B cell (primary cell): ENCODE measurements around the gene SORL1-AS1.

Source experiments
- ATAC-seq: fragments of 200-7000 bp; cut with Tn5 transposase; one replicate; pipeline ENCODE4 v1.10.0; 2021; ENCODE audit warnings: low read depth, mild to moderate bottlenecking, moderate number of reproducible peaks, moderate library complexity
- CTCF ChIA-PET: fragments of 350-600 bp; sonication (Branson Sonifier 250); formaldehyde crosslinking; loops from one replicate; lab custom pipeline; 2021; ENCODE audit warnings: antibody characterized with exemption, inconsistent platforms; lab: Charles Lee
- POLR2A ChIA-PET: fragments of 350-600 bp; sonication (Branson Sonifier 250); formaldehyde crosslinking; loops from one replicate; lab custom pipeline; 2021; ENCODE audit warnings: antibody characterized with exemption; lab: Charles Lee
- DNase-seq: peaks from one replicate; pipeline ENCODE4 v3.0.0; 2013
- H2AFZ ChIP-seq: 2 replicates; pipeline ENCODE4 v1.6.1; 2012; ENCODE audit warnings: mild to moderate bottlenecking, low read depth, low read length; ENCODE audit not compliant: insufficient read depth, poor library complexity, severe bottlenecking
- H3K27ac ChIP-seq, 2 donors: 1 replicate in 1 of 2; 2 replicates in 1 of 2; pipeline ENCODE4 v1.5.1; 2012 to 2013; ENCODE audit warnings: low read length in 2 of 2, mild to moderate bottlenecking in 2 of 2, moderate library complexity in 1 of 2
- H3K27me3 ChIP-seq, 4 experiments: fragments of 200-600 bp in 1 of 4; sonication (generic) in 1 of 4; replicated peaks in 1 of 4; 1 replicate in 2 of 4; 2 replicates in 2 of 4; pipeline versions ENCODE4 v1.6.1 to v1.7.0; 2013 to 2016; ENCODE audit warnings: low read length in 3 of 4, mild to moderate bottlenecking in 2 of 4, mixed read lengths in 1 of 4, moderate library complexity in 1 of 4; ENCODE audit not compliant: insufficient read depth in 4 of 4, control insufficient read depth in 3 of 4; ENCODE audit errors: control extremely low read depth in 1 of 4
- H3K36me3 ChIP-seq, 2 experiments: replicated peaks in 1 of 2; 1 replicate in 1 of 2; 2 replicates in 1 of 2; pipeline versions ENCODE4 v1.6.1 to v1.7.1; 2013; ENCODE audit warnings: low read length in 1 of 2; ENCODE audit not compliant: insufficient read depth in 2 of 2, control insufficient read depth in 1 of 2; ENCODE audit errors: control extremely low read depth in 1 of 2, extremely low read depth in 1 of 2
- H3K4me1 ChIP-seq, 2 donors: fragments of 200-600 bp in 1 of 2; sonication (generic) in 1 of 2; 1 replicate in 1 of 2; 2 replicates in 1 of 2; pipeline versions ENCODE4 v1.5.1 to v1.6.1; 2013 to 2017; ENCODE audit warnings: low read length in 2 of 2; ENCODE audit not compliant: control insufficient read depth in 2 of 2, insufficient read depth in 2 of 2
- H3K4me2 ChIP-seq: replicated peaks from 2 replicates; pipeline ENCODE3; 2012; ENCODE audit warnings: mild to moderate bottlenecking, low read depth, low read length; ENCODE audit not compliant: poor library complexity, severe bottlenecking
- H3K4me3 ChIP-seq, 5 experiments: fragments of 200-600 bp in 1 of 5; sonication (generic) in 1 of 5; 1 replicate in 3 of 5; 2 replicates in 2 of 5; pipeline versions ENCODE4 v1.5.1 to v1.7.0; 2011 to 2016; ENCODE audit warnings: low read length in 4 of 5, mild to moderate bottlenecking in 4 of 5, low read depth in 2 of 5, control low read depth in 1 of 5, moderate library complexity in 1 of 5; ENCODE audit not compliant: insufficient read depth in 1 of 5; ENCODE audit errors: control extremely low read depth in 1 of 5, extremely low read depth in 1 of 5
- H3K79me2 ChIP-seq: fragments of 200-600 bp; sonication (generic); one replicate; pipeline ENCODE4 v1.6.0; 2016; ENCODE audit warnings: low read length; ENCODE audit not compliant: control insufficient read depth, insufficient read depth
- H3K9ac ChIP-seq: fragments of 200-600 bp; sonication (generic); 2 replicates; pipeline ENCODE4 v1.6.1; 2017; ENCODE audit warnings: mild to moderate bottlenecking, low read length, moderate library complexity
- H3K9me3 ChIP-seq, 3 donors: one replicate each; pipeline versions ENCODE4 v1.6.1 to v1.7.1; 2013; ENCODE audit warnings: low read length in 2 of 3; ENCODE audit not compliant: control insufficient read depth in 2 of 3, insufficient read depth in 1 of 3; ENCODE audit errors: control extremely low read depth in 1 of 3
- H4K20me1 ChIP-seq: 2 replicates; pipeline ENCODE4 v1.6.0; 2012; ENCODE audit warnings: mild to moderate bottlenecking, low read length; ENCODE audit not compliant: insufficient read depth, control insufficient read depth, poor library complexity, severe bottlenecking
- H3K27ac Mint-ChIP-seq: one replicate; pipeline ENCODE4 v1.8.0; 2021; ENCODE audit warnings: mixed read lengths
- H3K27me3 Mint-ChIP-seq: one replicate; pipeline ENCODE4 v1.8.0; 2021; ENCODE audit warnings: mixed read lengths
- H3K4me1 Mint-ChIP-seq: one replicate; pipeline ENCODE4 v1.8.0; 2021; ENCODE audit warnings: mixed read lengths
- H3K4me3 Mint-ChIP-seq: one replicate; pipeline ENCODE4 v1.8.0; 2021; ENCODE audit warnings: mixed read lengths
- H3K9me3 Mint-ChIP-seq: one replicate; pipeline ENCODE4 v1.8.0; 2022; ENCODE audit warnings: mixed read lengths; ENCODE audit not compliant: insufficient read depth
- CTCF ChIP-seq: fragments of 200-600 bp; IDR thresholded peaks from one replicate; pipeline ENCODE4 v1.8.0; 2022; ENCODE audit warnings: antibody characterized with exemption, mild to moderate bottlenecking
- EZH2 ChIP-seq: IDR thresholded peaks from 2 replicates; pipeline ENCODE4 v1.6.1; 2012; ENCODE audit warnings: borderline replicate concordance, low read depth, mild to moderate bottlenecking, moderate library complexity, low read length; ENCODE audit not compliant: insufficient read depth, poor library complexity, severe bottlenecking
- WGBS: methylation state at CpG from one replicate; pipeline ENCODE4 v1.1.5; 2013; ENCODE audit warnings: missing lambda C conversion rate; ENCODE audit not compliant: insufficient coverage; 5-methylcytosine and 5-hydroxymethylcytosine counted together
- intact Hi-C: fragments of 100-400 bp; cut with micrococcal nuclease; formaldehyde crosslinking; loops from one replicate; pipeline ENCODE4 v1.10.0; 2022

The SORL1-AS1 gene

DNA sequence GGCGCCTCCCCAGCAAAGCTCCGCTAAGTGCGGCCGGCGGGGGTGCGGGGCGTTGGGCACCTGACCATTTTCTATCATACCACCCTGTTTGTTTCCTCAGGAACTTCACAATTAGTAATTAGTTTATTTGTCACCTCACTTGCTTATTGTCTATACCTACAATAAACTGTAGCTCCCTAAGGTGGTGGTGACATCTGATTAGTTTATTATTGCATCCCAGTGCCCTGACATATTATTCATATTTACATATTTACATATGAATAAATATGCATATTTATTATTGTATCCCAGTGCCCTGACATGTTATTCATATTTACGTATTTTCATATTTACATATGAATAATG lies 25.4 kb downstream of the SORL1-AS1 start:
- no peaks in the 10 kb centered on the region for H4K20me1 ChIP-seq
- Mint-ChIP-seq H3K9me3 (peaks cover 2% of the 10 kb centered on the region), H3K4me1 (peaks cover 78% of the 10 kb centered on the region), H3K27me3 (no peaks in the 10 kb centered on the region), H3K27ac (no peak overlapping the region), H3K4me3 (peak overlapping the region; percentile 77)
- TF ChIP-seq EZH2, result no peak
- H3K27ac ChIP-seq, result no peak overlapping the region
- H3K9ac ChIP-seq, result peak overlapping the region; percentile 53
- WGBS, result 0% methylated on average over 7 of the region's 8 CpGs
- no peak for ATAC-seq
- intact Hi-C loops, result loop anchor here (5.0 kb wide), 1 partner anchor 35 kb away; no protein-coding TSS in a partner anchor
- peak overlapping the region; percentile 75 for H2AFZ ChIP-seq
- H3K27me3 ChIP-seq, result no peaks in the 10 kb centered on the region
- H3K4me3 ChIP-seq, result peak overlapping the region in 3 of 5 experiments; percentile 37 to 54 (median 49)
- no peaks in the 10 kb centered on the region for H3K79me2 ChIP-seq
- DNase-seq, result no peak
- peak overlapping the region; percentile 83 for H3K4me2 ChIP-seq
- peaks cover 46 to 57% of the 10 kb centered on the region in 2 donors for H3K4me1 ChIP-seq
- H3K9me3 ChIP-seq, result peaks cover 0 to 6% (median 0%) of the 10 kb centered on the region in 3 donors
- POLR2A ChIA-PET, result interaction anchor here (0.6 to 1.5 kb wide), 6 partner anchors 10 to 60 kb away, joined by 3 to 9 read pairs (median 4); partner anchors contain the start of gene SORL1-AS1
- CTCF ChIA-PET, result interaction anchor here (0.6 to 1.8 kb wide), 13 partner anchors 10 to 163 kb away, joined by 3 to 12 read pairs (median 3); no protein-coding TSS in a partner anchor
- H3K36me3 ChIP-seq, result no peaks in the 10 kb centered on the region

GRCh38 chr11:121426476-121427399 lies 26.0 kb downstream of the SORL1-AS1 start:
- TF ChIP-seq CTCF (peak; percentile 22), EZH2 (no peak)
- Histone ChIP-seq H3K4me1 (peaks cover 52 to 63% of the 10 kb centered on the region in 2 donors), H3K36me3 (no peaks in the 10 kb centered on the region), H3K79me2 (no peaks in the 10 kb centered on the region), H3K4me3 (peak overlapping the region in 4 of 5 experiments; percentile 25 to 54 (median 43)), H3K27me3 (no peaks in the 10 kb centered on the region), H4K20me1 (no peaks in the 10 kb centered on the region), H3K9ac (peak overlapping the region; percentile 53), H3K27ac (no peak overlapping the region), H3K4me2 (peak overlapping the region; percentile 83), H3K9me3 (peaks cover 0 to 6% (median 0%) of the 10 kb centered on the region in 3 donors), H2AFZ (peak overlapping the region; percentile 75)
- DNase-seq, result peak; percentile 77
- Mint-ChIP-seq H3K27ac (peak overlapping the region; percentile 64), H3K27me3 (no peaks in the 10 kb centered on the region), H3K4me3 (peak overlapping the region; percentile 77), H3K4me1 (peaks cover 78% of the 10 kb centered on the region), H3K9me3 (peaks cover 2% of the 10 kb centered on the region)
- CTCF ChIA-PET, result interaction anchor here (0.6 to 1.8 kb wide), 15 partner anchors 9 to 164 kb away, joined by 3 to 12 read pairs (median 3); no protein-coding TSS in a partner anchor
- peak; percentile 48 for ATAC-seq
- POLR2A ChIA-PET, result interaction anchor here (0.6 to 1.5 kb wide), 6 partner anchors 9 to 59 kb away, joined by 3 to 9 read pairs (median 4); partner anchors contain the start of gene SORL1-AS1
- intact Hi-C loops, result loop anchor here (5.0 kb wide), 1 partner anchor 36 kb away; no protein-coding TSS in a partner anchor
- 26% methylated on average over 44 of the region's 48 CpGs for WGBS
